Neural cell (in vitro differentiated cells): ENCODE measurements around the gene DBNDD2.

Experiments used
- EZH2 ChIP-seq: fragments of 200-600, 300-800 bp; shearing (Covaris generic), sonication (generic); IDR thresholded peaks from 2 replicates; pipeline ENCODE4 v1.6.1; 2014; ENCODE audit warnings: antibody characterized with exemption, low read length, borderline replicate concordance, mild to moderate bottlenecking; ENCODE audit not compliant: insufficient read depth, poor library complexity, severe bottlenecking
- MXI1 ChIP-seq: fragments of 450-650 bp; conservative IDR thresholded peaks from 2 replicates; pipeline ENCODE4 v1.6.1; 2014; ENCODE audit warnings: antibody characterized with exemption, mild to moderate bottlenecking; ENCODE audit not compliant: poor library complexity, severe bottlenecking
- POLR2AphosphoS5 ChIP-seq: IDR thresholded peaks from 2 replicates; pipeline ENCODE4 v1.6.1; 2012
- TF ChIP-seq, protein P1 (sequence below): IDR thresholded peaks from 2 replicates; pipeline ENCODE4 v1.6.1; 2012; ENCODE audit warnings: borderline replicate concordance
- TF ChIP-seq, protein P2 (sequence below): fragments of 450-650 bp; IDR thresholded peaks from 2 replicates; pipeline ENCODE4 v1.5.1; 2014; ENCODE audit warnings: antibody characterized with exemption, mild to moderate bottlenecking, moderate library complexity; ENCODE audit not compliant: poor library complexity, severe bottlenecking

DNA sequence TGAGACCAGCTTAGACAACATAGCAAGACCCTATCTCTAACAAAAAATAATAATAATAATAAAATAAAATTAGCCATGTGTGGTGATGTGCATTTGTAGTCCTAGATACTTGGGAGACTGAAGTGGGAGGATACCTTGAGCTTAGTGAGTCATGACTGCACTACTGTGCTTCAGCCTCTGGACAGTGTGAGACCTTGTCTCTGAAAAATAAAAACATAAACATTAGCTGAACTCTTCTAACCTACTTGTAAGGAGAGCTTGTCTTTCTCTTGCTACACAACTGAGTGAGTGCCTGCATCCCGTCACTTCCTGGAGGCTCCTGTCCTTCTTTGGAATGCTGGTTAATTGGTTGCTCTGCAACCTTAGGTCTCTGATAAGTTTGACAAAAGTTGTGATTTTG, 5.1 kb upstream of the DBNDD2 start:
- TF ChIP-seq EZH2 (no peak), POLR2AphosphoS5 (no peak), MXI1 (no peak)
- TF ChIP-seq, protein P1, sequence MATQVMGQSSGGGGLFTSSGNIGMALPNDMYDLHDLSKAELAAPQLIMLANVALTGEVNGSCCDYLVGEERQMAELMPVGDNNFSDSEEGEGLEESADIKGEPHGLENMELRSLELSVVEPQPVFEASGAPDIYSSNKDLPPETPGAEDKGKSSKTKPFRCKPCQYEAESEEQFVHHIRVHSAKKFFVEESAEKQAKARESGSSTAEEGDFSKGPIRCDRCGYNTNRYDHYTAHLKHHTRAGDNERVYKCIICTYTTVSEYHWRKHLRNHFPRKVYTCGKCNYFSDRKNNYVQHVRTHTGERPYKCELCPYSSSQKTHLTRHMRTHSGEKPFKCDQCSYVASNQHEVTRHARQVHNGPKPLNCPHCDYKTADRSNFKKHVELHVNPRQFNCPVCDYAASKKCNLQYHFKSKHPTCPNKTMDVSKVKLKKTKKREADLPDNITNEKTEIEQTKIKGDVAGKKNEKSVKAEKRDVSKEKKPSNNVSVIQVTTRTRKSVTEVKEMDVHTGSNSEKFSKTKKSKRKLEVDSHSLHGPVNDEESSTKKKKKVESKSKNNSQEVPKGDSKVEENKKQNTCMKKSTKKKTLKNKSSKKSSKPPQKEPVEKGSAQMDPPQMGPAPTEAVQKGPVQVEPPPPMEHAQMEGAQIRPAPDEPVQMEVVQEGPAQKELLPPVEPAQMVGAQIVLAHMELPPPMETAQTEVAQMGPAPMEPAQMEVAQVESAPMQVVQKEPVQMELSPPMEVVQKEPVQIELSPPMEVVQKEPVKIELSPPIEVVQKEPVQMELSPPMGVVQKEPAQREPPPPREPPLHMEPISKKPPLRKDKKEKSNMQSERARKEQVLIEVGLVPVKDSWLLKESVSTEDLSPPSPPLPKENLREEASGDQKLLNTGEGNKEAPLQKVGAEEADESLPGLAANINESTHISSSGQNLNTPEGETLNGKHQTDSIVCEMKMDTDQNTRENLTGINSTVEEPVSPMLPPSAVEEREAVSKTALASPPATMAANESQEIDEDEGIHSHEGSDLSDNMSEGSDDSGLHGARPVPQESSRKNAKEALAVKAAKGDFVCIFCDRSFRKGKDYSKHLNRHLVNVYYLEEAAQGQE: no peak
- TF ChIP-seq, protein P2, sequence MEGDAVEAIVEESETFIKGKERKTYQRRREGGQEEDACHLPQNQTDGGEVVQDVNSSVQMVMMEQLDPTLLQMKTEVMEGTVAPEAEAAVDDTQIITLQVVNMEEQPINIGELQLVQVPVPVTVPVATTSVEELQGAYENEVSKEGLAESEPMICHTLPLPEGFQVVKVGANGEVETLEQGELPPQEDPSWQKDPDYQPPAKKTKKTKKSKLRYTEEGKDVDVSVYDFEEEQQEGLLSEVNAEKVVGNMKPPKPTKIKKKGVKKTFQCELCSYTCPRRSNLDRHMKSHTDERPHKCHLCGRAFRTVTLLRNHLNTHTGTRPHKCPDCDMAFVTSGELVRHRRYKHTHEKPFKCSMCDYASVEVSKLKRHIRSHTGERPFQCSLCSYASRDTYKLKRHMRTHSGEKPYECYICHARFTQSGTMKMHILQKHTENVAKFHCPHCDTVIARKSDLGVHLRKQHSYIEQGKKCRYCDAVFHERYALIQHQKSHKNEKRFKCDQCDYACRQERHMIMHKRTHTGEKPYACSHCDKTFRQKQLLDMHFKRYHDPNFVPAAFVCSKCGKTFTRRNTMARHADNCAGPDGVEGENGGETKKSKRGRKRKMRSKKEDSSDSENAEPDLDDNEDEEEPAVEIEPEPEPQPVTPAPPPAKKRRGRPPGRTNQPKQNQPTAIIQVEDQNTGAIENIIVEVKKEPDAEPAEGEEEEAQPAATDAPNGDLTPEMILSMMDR: no peak
